LNCAP (cell line): ENCODE results near the gene RASAL2.

Experiments
- TF ChIP-seq, protein P1 (sequence below): fragments of 450-650 bp; IDR thresholded peaks from 2 replicates; pipeline ENCODE4 v1.5.1; 2017; ENCODE audit warnings: mild to moderate bottlenecking

RASAL2 gene

DNA sequence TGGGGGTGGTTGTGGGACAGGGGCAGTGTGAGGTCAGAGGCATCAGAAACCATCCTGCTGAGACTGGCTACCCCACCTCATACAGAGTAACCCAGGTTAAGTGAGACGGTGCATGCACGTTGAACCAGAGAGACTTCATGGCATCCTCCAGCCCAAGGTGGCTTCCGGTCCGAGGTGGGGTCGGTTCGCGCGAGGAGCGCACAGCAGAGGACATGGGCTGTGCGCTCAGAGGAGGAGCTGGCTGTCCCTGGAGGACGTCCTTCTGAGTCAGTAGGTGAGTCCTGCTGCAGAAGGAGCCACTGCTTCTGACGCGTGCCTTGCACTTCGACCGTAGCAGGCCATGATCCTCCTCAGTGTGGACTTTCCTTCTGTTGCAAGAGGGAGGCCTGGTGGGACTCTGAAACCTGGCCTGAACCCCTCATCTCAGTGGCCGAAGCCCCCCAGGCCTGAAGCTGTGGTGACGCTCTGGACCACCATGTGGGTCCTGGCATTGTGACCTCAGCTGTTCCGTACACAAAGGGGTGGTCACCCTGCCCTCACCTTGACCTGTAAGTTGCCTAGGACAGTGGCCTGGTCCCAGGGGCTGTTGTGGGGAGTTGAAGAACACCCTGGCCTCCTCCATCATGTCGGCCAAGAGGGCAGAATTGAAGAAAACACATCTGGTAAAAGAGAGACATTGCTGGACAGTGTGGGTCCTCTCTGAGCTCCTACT is 418.8 kb downstream of the RASAL2 start, which contains the start of gene TEX35:
Gene TEX35 (plus strand): TSS at position 544 of the 712 bp plus-strand sequence. CDS start 80 bp downstream, at position 624.
- TF ChIP-seq, protein P1, sequence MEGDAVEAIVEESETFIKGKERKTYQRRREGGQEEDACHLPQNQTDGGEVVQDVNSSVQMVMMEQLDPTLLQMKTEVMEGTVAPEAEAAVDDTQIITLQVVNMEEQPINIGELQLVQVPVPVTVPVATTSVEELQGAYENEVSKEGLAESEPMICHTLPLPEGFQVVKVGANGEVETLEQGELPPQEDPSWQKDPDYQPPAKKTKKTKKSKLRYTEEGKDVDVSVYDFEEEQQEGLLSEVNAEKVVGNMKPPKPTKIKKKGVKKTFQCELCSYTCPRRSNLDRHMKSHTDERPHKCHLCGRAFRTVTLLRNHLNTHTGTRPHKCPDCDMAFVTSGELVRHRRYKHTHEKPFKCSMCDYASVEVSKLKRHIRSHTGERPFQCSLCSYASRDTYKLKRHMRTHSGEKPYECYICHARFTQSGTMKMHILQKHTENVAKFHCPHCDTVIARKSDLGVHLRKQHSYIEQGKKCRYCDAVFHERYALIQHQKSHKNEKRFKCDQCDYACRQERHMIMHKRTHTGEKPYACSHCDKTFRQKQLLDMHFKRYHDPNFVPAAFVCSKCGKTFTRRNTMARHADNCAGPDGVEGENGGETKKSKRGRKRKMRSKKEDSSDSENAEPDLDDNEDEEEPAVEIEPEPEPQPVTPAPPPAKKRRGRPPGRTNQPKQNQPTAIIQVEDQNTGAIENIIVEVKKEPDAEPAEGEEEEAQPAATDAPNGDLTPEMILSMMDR: no peak

DNA sequence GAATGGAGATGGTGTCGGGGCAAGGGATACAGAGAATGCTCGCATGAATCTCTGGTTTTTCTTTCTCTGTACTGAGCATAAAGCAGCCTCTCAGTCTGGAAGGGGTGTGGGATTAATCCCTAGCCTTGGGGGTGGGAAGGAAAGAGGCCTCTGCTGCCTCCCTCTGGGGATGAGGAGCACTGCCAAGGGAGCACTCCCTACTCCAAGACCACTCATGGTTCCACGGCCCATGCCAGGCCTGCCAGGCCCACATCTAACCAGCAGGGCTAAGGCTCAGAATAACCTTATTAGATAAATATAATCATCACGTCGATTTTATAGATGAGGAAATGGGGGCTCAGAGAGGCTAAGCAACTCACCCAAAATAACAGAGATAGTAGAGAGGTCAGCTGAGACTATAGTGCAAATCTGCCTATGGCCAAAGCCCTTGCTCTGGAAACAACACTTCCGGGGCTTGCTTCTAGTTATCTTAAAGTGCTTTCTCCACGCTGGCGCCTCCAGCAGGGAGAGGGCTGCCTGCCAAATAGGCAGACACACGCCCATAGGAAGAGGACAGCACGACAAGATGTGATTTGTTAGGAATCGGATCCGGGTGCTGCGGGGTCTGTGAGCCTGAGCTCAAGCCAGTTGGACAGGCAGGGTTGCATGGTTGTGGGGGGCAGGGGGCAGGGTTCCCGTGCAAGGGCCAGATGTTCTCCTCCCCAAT is 419.5 kb downstream of the RASAL2 start:
- TF ChIP-seq, protein P1: peak; percentile 29; the same call in 1 of the 2 replicates

DNA sequence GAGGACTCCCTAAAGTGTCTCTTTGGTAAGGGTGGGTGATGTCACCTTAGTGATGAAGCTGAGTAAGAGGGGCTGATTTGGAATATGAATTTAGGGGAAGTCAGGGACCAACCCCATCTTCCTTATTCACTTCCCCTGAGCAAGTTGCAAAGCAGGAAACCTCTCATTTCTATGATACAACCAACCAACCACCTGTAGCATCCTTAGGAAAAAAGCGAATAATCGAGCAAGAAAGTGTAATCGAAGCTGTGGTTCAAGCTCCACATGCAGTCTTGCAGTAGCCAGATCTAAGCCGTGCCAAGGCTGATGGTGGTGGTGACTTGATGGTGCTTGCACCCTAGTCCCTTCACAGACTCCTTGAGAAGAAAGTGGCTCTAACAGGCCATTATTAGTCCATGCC is 422.2 kb downstream of the RASAL2 start:
- TF ChIP-seq, protein P1: no peak

DNA sequence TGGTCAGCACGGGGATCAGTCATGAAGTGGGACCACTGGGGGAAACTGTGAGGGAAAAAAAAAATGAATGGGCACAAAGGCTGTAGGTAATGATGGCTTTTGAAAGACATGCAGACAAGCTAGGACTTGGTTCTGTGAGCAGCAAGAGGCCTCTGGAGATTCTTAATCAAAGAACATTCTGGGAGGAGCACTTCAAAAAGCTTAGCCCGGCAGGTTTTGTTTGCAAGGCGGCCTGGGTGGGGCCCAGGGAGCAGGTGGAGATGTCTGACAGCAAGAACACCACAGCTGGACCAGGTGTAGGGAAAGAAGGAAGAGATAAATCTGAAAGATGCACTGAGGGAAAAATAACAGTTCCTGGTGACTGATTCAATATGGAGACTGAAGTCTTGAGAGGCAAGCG is 425.0 kb downstream of the RASAL2 start:
- TF ChIP-seq, protein P1: no peak

DNA sequence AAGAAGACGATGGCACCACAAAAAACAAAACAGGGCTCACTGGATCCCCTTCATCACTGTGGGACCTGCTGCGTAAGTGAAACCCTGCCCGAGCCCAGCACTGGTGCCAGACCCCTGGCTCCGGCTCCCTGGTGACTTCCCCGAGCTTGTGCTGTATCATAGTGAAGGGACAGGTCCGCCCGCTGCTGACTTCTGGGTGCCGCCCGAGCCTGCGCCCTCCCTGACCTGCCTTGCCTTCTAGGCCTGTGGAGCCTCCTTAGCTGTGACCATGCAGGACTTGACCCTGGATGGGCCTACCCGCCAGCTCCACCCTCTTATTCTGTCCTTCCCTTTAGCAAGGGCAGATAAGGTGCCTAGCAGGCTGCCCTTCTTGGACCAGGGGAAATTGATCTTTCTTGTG is 426.9 kb downstream of the RASAL2 start:
- TF ChIP-seq, protein P1: no peak

DNA sequence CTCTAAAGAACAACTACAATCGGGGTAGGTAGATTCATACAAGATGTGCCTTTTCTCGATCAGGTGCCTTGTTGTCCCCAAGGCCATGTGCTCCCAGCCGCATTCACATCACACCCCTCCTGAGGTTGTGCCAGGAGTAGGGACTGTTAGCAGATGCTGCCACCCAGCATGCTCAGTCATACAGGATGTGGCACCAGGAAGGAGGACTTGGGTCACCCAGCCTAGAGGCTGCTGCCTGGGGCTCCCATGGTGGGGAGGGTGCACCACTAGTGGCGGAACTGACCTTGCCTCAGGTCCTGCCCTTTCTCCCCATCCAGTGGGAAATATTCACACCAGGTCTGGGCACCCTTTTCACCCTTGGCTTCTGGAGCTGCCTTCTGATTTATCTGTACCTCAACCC is 427.3 kb downstream of the RASAL2 start:
- TF ChIP-seq, protein P1: no peak

DNA sequence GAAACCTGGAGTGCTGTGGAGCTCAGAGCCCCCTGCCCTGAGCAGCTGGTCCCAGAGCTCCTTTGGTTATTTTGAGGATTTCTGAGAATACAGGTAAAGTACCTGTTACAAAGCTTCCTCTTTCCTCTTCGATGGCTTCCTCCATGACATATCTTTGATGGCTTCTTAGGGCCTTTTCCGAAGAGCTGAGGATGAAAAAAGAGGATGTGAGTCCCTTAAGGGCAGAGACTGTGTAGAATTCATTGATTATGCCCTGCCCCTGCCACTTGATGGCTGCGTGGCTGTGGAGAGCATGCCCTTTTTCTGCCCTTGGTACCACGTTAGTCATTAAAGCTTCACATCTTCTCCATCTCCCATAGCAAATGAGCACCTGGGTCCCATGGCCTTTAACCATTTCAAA is 433.2 kb downstream of the RASAL2 start:
- TF ChIP-seq, protein P1: no peak
